Stimulated activated CD8-positive, alpha-beta memory T cell treated with anti-CD3 and anti-CD28 coated beads, Interleukin-12 subunit alpha, Interleukin-12 subunit beta, amount 100 ng/mL, for 24 hours (primary cell): ENCODE data around the gene DCUN1D2.
"Not testable (repeated sequence)": the region's sequence is repeated elsewhere in the genome, so short reads cannot be mapped to it uniquely, and the experiment has no call there.

Experiments used
- DNase-seq: peaks from one replicate; pipeline ENCODE4 v3.0.0-alpha.2; 2020; ENCODE audit errors: extremely low read depth

DCUN1D2 gene

DNA sequence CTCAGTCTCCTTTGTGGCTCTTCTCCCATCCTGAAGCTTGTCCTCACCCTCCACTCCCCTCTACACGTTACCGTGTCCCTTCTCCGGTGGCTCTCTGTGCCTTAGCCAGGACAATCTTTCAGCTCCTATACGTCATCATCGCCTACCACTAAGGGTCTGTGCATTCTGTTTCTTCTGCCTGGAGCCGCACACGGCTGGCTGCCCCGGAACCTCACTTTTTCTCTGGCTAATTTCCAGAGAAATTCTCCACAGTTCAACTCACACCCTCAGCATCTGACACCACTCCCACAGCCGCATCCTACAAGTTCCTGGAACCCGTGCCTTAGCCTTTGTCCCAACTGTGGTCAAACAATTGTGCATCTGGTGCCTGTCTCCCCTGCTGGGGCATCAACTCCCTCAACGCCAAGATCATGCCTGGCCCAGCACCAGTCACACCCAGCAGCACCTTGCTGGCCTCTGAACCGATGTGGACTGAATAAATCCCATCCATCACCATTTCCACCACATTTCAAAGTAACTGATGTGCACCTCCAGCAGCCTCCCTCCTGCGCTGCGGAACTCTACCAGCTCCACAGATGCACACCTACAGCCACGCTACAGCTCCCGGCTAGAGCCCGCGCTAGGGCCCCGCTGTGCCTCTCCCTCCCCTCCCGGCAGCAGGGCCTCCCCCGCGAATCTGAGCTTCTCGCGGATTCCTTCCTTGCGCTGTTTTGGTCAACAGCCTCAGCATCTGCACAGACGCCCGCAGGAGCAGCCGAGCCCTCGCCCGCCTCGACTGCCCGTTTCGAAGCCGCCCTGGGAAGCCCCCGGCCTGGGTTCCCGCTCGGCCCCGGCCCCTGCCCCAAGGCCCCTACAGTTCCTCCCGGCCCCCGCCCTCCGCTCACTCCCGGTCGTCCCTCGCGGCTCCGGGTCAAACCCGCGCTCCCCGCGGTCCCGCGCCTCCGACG lies 689 bp downstream of the DCUN1D2 start:
- no peak for DNase-seq

GRCh38 chr13:113489171-113489548 lies 1.4 kb downstream of the DCUN1D2 start:
- no peak for DNase-seq

DNA sequence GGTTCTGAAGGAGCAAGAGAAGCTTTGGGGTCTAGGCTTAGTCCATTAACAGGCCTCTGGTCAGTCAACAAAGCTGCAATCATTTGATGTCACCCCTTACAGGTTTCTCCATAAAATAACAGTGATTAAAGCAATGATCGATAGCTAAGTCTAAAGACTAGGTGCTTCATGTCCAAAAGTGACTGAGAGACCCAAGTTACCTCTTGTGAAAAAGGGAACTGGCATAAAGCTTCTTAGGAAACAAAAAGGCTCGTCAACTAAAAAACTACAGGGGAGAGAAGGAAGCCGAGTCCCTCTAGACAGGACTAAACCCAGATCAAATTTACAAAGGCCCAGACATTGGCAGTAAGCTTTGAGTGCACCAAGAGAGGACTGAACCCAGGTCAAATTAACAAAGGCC lies 2.2 kb downstream of the DCUN1D2 start:
- DNase-seq: no peak

DNA sequence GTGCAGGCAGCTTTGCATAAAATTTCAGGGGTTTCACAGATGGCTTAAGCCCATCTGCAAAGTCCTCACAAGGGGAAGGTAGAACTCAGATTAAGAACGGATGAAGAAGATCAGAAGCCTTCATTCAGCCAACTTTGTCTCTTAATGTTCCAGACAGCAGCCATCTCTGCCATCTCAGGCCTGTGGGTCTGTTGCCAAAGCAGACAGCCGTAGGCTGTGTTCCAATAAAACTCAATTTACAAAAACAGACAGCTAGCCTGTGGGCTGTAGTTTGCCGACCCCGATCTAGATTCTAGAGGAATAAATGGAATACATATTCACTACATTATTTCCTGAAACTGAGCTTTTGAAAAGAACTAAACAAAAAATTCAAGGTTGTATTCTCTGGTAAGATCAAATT lies 3.8 kb downstream of the DCUN1D2 start:
- DNase-seq: no peak

DNA sequence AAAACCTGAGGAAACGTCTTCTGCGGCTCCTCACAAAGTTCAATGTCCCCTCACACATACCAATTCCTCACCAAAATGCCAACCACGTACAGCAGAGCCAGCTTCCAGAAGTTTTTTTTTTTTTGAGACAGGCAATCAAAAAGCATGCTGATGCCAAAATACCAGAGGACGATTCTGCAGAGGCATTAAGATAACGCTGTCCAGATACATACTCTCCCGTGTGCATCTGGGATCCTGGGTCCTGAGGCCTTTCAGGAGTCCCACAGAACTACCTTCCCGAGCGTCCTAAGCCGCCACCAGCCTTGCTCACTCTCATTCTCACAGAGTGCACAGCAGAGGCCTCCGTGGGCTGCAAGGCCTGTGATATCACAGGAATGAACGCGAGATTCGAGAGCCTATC lies 5.0 kb downstream of the DCUN1D2 start:
- no peak for DNase-seq

DNA sequence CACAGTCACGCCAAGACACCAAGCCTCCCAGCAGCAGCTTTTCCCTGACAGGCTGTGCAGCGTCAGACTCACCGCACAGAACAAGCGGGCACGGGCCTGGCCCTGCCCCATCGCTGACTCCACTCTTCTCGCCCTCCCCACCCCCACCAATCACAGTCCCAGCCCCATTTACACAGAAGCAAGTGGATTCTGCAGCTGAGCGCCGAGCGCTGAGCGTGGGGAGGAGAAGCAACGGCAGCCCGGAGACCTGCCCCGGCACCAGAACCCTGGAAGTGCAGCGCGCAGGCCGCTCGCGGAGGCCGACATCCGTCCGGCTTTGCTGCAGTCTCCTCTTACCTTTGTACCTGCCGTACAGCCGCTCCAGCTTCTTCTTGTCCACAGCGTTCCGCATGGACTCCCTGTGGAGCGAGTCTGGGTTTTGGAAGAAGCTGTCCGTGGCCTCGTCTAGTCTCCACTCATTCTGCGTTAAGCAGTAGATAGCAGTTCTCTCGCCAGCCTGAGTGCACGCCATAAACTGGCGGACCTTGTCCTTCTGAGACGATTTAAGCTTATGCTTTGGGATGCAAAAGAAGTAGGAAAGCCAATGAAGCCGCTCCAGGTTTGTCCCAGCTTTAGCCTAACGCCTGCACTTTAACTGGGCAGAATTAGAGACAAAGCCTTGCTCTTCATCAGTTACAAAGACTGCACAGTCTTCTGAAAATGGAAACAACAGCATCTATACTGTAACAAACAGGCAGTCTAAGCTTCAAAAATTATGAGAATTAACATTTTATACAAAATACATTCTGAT lies 6.8 kb downstream of the DCUN1D2 start:
- DNase-seq: no peak

GRCh38 chr13:113483081-113483480 lies 7.4 kb downstream of the DCUN1D2 start:
- DNase-seq: no peak

GRCh38 chr13:113479179-113479578 lies 11.3 kb downstream of the DCUN1D2 start:
- DNase-seq: no peak

DNA sequence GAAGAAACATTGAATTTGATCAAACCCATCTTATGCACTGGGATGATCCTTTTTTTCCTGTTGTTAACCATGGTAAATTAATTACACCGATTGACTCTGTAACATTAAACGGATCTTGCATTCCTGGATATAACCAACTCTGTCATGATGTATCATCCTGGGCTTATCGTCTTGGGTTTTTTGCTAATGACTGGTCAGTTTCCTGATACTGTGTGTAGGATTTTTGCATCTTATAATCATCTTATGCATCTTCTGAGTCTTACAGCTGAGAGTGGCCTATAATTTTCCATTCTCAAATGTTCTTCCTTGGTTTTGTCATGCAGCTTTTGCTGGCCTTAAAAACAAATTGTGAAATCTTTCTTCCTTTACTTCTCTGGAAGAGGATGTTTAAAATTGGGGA lies 12.8 kb downstream of the DCUN1D2 start:
- no peak for DNase-seq

- DNase-seq: no peak
Observed at GRCh38 chr13:113476811-113477210, 13.7 kb downstream of the DCUN1D2 start.

DNA sequence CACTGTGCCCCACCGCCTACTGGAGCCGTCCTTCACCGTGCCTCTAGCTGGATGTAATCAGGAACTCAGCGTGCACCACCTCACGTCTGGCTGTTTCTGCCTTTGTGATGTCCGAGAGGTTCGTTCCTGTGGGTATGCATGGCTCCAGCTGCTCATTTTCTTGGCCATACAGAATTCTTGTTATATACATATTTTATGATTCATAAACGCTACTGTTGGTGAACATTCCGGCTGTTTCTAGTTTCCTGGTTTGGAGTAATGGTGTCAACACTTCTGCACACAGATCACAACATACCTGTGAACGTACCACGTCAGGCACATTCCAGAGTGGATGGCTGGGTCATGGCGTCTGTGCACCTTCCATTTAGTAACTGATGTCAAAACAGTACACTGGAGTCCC lies 14.6 kb downstream of the DCUN1D2 start:
- DNase-seq: no peak

GRCh38 chr13:113475280-113475679 lies 15.2 kb downstream of the DCUN1D2 start:
- DNase-seq: no peak

DNA sequence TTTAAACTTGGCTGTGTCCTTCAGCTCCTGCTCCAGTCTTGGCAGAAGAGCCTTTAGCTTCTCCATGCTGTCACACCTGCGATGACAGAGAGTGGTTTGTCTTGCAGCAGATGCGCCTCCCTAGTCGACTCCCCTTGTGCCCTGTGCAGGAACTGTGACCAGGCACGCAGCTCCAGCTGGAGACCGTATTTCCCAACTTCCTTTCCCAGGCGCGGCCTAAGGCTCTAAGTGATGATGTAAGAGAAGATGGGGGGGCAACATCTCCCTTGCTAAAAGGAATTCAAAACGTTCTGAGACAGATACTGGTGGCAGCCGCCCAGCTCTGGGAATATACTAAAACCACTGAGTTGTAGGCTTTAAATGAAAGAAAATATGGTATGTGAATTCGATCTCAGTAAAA lies 16.3 kb downstream of the DCUN1D2 start:
- no peak for DNase-seq

- DNase-seq: no peak
Observed at GRCh38 chr13:113472355-113473025, 18.0 kb downstream of the DCUN1D2 start.

DNA sequence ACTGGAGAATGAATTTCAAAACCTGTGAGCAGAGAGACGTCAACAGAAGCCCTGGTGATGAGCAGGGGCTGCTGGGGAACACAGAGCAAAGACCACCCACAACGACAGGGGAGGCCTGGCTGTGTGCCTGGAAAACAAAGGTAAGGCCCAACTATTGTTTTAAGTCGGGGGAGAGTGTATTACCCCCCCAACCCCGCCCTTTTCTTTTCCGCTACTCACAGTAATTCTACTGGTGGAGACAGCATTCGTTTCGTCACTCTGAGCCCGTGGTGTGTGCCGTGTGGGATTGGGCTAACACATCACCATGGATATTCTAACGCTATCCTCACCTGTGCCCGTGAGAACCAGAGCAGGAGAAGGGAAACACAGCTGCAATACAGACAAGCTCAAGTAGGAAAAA lies 18.7 kb downstream of the DCUN1D2 start:
- DNase-seq: no peak

GRCh38 chr13:113470635-113471163 lies 19.8 kb downstream of the DCUN1D2 start:
- DNase-seq: not testable (repeated sequence)

DNA sequence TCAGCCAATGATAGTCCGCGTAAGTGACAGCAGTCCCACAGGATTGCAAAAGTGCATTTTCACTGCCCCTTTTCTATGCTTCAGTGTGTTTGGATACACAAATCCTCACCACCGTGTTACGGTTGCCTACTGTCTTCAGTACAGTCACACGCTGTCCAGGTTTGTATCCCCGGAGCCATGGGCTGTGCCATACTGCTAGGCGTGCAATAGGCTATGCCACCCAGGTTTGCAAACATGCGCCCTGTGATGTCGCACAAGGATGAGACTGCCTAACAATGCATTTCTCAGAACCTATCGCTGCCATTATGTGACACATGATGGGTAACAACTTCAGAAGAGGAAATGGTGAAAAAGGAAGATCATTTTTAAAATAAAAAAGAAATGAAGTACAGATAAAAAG lies 20.4 kb downstream of the DCUN1D2 start:
- no peak for DNase-seq

GRCh38 chr13:113469582-113469981 lies 20.9 kb downstream of the DCUN1D2 start:
- no peak for DNase-seq

- no peak for DNase-seq
Observed at GRCh38 chr13:113468472-113469201, 21.9 kb downstream of the DCUN1D2 start.

GRCh38 chr13:113468029-113468428 lies 22.5 kb downstream of the DCUN1D2 start:
- no peak for DNase-seq

DNA sequence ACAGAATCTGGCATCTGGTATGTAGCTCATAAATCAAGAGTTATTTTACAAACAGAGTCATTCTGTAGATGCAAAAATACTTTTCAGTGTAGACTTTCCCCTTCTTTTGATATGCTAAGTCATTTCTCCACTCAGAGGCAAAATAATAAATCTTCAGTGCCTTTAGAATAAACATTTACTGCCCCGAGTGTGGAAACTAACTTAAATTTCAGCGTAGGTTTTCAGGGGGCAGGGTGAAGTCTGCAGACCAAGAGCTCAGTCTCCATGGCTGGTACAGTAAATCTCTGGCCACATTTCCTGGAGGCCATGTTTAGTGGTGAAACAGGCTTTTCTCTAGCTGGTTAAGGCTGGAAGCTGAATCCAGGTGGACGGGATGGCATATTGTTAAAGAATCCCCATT lies 24.1 kb downstream of the DCUN1D2 start:
- DNase-seq: no peak
